ENCODE results near the gene TIGAR. TPM values are rescaled to one million over a fixed set of nuclear protein-coding genes. Genes with fewer than 3 reads are reported as not detected.

Gene TIGAR
- polyA plus RNA-seq, 3 donors: 5.5 to 16.0 (median 11.0) TPM

DNA sequence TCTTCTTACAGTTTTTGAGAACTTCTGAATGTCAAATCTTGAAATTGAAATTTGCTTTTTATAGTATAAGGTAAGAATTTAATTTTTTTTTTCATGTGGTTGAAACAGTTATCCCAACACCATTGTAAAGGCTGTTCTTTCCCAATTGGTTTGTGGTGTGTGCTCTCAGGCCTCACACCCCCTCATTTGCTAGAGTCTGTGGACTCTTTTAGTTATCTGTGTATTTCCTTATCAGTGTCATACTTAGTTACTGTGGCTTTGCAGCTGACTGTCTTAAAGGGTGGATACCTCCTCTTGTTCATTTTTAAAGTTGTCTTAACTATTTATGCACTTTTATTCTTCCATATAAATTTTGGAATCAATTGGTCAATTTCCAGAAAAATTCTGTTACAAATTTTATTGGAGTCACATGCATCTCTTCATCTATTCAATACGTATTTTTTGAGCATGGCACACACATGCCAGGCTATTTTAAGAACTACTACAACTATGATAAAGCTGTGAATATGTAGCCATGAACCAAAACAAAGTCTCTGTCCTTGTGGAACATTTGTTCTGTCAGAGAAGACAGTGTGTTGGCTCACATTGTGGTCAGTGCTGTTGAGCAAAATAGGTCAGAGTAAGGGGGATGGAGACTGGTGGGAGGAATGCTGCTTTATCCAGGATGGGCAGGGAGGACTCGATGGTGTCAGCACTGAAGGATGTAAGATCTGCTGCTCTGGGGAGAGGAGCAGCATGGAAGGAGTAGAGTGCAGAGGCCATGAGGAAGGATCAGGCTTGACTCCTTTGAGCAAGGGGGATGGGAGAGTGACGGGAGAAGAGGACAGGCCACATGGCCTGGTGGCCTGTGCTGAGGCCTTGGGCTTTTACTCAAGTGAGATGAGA is 34.4 kb downstream of the TIGAR start:
- intact Hi-C loops (cut with micrococcal nuclease): no loop called here
- Histone ChIP-seq H2AFZ (ENCODE audit: insufficient read depth, low read depth, low read length, poor library complexity, severe bottlenecking) (no peak overlapping the region), H3K4me2 (replicated peaks; ENCODE audit: extremely low read depth, low read length, poor library complexity, severe bottlenecking) (no peak overlapping the region), H3K9me3 (replicated peaks in 1 of 2; ENCODE audit: control insufficient read depth in 1 of 2, insufficient read depth in 1 of 2, low read length in 2 of 2) (no peaks in the 10 kb centered on the region), H3K36me3 (replicated peaks in 1 of 2; ENCODE audit: control insufficient read depth in 1 of 2, insufficient read depth in 2 of 2, low read length in 2 of 2) (peaks cover 28 to 52% of the 10 kb centered on the region in 2 donors), H3K79me2 (ENCODE audit: insufficient read depth, low read length) (no peaks in the 10 kb centered on the region), H4K20me1 (ENCODE audit: insufficient read depth, low read length) (no peaks in the 10 kb centered on the region), H3K4me1 (ENCODE audit: control insufficient read depth in 1 of 2, insufficient read depth in 2 of 2, low read length in 2 of 2) (no peaks in the 10 kb centered on the region), H3K9ac (ENCODE audit: insufficient read depth, low read length, poor library complexity, severe bottlenecking) (no peak overlapping the region), H3K27ac (ENCODE audit: low read depth in 1 of 2, low read length in 2 of 2) (no peak overlapping the region), H3K27me3 (ENCODE audit: control insufficient read depth in 2 of 2, insufficient read depth in 2 of 2, low read length in 2 of 2) (no peaks in the 10 kb centered on the region), H3K4me3 (replicated peaks in 1 of 3; ENCODE audit: low read depth in 2 of 3, low read length in 3 of 3) (no peak overlapping the region)
- H3K27me3 Mint-ChIP-seq (ENCODE audit: low read depth in 3 of 3): peaks cover 0 to 3% (median 2%) of the 10 kb centered on the region in 3 donors
- H3K4me1 Mint-ChIP-seq: no peaks in the 10 kb centered on the region
- H3K4me3 Mint-ChIP-seq: no peak overlapping the region
- TF ChIP-seq, protein P1, sequence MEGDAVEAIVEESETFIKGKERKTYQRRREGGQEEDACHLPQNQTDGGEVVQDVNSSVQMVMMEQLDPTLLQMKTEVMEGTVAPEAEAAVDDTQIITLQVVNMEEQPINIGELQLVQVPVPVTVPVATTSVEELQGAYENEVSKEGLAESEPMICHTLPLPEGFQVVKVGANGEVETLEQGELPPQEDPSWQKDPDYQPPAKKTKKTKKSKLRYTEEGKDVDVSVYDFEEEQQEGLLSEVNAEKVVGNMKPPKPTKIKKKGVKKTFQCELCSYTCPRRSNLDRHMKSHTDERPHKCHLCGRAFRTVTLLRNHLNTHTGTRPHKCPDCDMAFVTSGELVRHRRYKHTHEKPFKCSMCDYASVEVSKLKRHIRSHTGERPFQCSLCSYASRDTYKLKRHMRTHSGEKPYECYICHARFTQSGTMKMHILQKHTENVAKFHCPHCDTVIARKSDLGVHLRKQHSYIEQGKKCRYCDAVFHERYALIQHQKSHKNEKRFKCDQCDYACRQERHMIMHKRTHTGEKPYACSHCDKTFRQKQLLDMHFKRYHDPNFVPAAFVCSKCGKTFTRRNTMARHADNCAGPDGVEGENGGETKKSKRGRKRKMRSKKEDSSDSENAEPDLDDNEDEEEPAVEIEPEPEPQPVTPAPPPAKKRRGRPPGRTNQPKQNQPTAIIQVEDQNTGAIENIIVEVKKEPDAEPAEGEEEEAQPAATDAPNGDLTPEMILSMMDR (IDR thresholded peaks at IDR 0.05): no peak
- WGBS (ENCODE audit: insufficient coverage): 94% methylated on average over 2 of the region's 3 CpGs
- H3K27ac Mint-ChIP-seq: peak overlapping the region in 1 of 7 donors; percentile 55
- H3K36me3 Mint-ChIP-seq: peaks cover 39 to 40% of the 10 kb centered on the region in 2 donors
- no peak for DNase-seq
- peaks cover 0 to 2% (median 0%) of the 10 kb centered on the region in 7 donors for H3K9me3 Mint-ChIP-seq

DNA sequence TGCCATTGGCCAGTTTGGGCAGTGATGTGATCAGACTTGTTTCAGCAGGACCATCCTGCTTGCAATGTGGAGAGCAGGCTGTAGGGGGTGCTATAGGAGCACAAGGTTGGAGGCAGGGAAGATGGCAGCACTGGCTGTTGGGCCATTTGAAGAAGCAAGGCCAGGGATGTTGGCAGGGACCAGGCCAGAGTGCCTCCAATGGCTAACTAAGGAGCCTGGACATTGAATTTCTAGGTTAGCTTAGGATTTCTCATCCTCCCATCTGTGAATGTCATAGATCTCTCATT is 35.0 kb downstream of the TIGAR start:
- Mint-ChIP-seq H3K4me3 (no peak overlapping the region), H3K36me3 (peaks cover 33 to 36% of the 10 kb centered on the region in 2 donors), H3K27me3 (ENCODE audit: low read depth in 3 of 3) (peaks cover 0 to 3% (median 2%) of the 10 kb centered on the region in 3 donors), H3K4me1 (no peaks in the 10 kb centered on the region), H3K27ac (no peak overlapping the region), H3K9me3 (peaks cover 0 to 2% (median 0%) of the 10 kb centered on the region in 7 donors)
- H3K36me3 ChIP-seq (replicated peaks in 1 of 2; ENCODE audit: control insufficient read depth in 1 of 2, insufficient read depth in 2 of 2, low read length in 2 of 2): peaks cover 25 to 46% of the 10 kb centered on the region in 2 donors
- peak; percentile 5 to 29 (median 9) for DNase-seq
- TF ChIP-seq, protein P1 (IDR thresholded peaks at IDR 0.05): peak; percentile 44
- no peak overlapping the region for H3K4me2 ChIP-seq (replicated peaks; ENCODE audit: extremely low read depth, low read length, poor library complexity, severe bottlenecking)
- intact Hi-C loops (cut with micrococcal nuclease): no loop called here
- no peak overlapping the region for H2AFZ ChIP-seq (ENCODE audit: insufficient read depth, low read depth, low read length, poor library complexity, severe bottlenecking)
- H3K27me3 ChIP-seq (ENCODE audit: control insufficient read depth in 2 of 2, insufficient read depth in 2 of 2, low read length in 2 of 2): no peaks in the 10 kb centered on the region
- H3K9ac ChIP-seq (ENCODE audit: insufficient read depth, low read length, poor library complexity, severe bottlenecking): no peak overlapping the region
- no peaks in the 10 kb centered on the region for H3K4me1 ChIP-seq (ENCODE audit: control insufficient read depth in 1 of 2, insufficient read depth in 2 of 2, low read length in 2 of 2)
- H3K79me2 ChIP-seq (ENCODE audit: insufficient read depth, low read length): no peaks in the 10 kb centered on the region
- H3K9me3 ChIP-seq (replicated peaks in 1 of 2; ENCODE audit: control insufficient read depth in 1 of 2, insufficient read depth in 1 of 2, low read length in 2 of 2): no peaks in the 10 kb centered on the region
- no peaks in the 10 kb centered on the region for H4K20me1 ChIP-seq (ENCODE audit: insufficient read depth, low read length)
- H3K27ac ChIP-seq (ENCODE audit: low read depth in 1 of 2, low read length in 2 of 2): no peak overlapping the region
- H3K4me3 ChIP-seq (replicated peaks in 1 of 3; ENCODE audit: low read depth in 2 of 3, low read length in 3 of 3): no peak overlapping the region

Data from CD14-positive monocyte (primary cell).